IPS DF 4.7 (cell line): ENCODE results near the gene EXOC3.

Source experiments
- DNase-seq: peaks from one replicate; pipeline ENCODE4 v3.0.0-alpha.2; 2013; ENCODE audit warnings: low spot score; ENCODE audit errors: extremely low read depth

Gene EXOC3

GRCh38 chr5:456351-457194 is 13.6 kb downstream of the EXOC3 start:
- DNase-seq: no peak

GRCh38 chr5:457195-457961 is 14.4 kb downstream of the EXOC3 start:
- no peak for DNase-seq

- no peak for DNase-seq
Observed at GRCh38 chr5:458547-459353, 15.8 kb downstream of the EXOC3 start.

- no peak for DNase-seq
Observed at GRCh38 chr5:459562-460272, 16.7 kb downstream of the EXOC3 start.

GRCh38 chr5:460273-460625 is 17.3 kb downstream of the EXOC3 start:
- no peak for DNase-seq

- DNase-seq: no peak
Observed at GRCh38 chr5:462051-462481, 19.1 kb downstream of the EXOC3 start.

- no peak for DNase-seq
Observed at GRCh38 chr5:463301-463700, 20.3 kb downstream of the EXOC3 start.

GRCh38 chr5:463952-464351 is 21.0 kb downstream of the EXOC3 start:
- DNase-seq: no peak

- no peak for DNase-seq
Observed at GRCh38 chr5:464446-464842, 21.5 kb downstream of the EXOC3 start.

GRCh38 chr5:464843-465590 is 22.0 kb downstream of the EXOC3 start:
- no peak for DNase-seq

- no peak for DNase-seq
Observed at GRCh38 chr5:465591-466403, 22.8 kb downstream of the EXOC3 start.

GRCh38 chr5:466661-467310 is 23.8 kb downstream of the EXOC3 start:
- DNase-seq: no peak

GRCh38 chr5:468401-468800 is 25.4 kb downstream of the EXOC3 start:
- no peak for DNase-seq

- no peak for DNase-seq
Observed at GRCh38 chr5:469752-470483, 26.9 kb downstream of the EXOC3 start.

- no peak for DNase-seq
Observed at GRCh38 chr5:470961-471749, 28.2 kb downstream of the EXOC3 start.

- no peak for DNase-seq
Observed at GRCh38 chr5:471750-472058, 28.7 kb downstream of the EXOC3 start.

GRCh38 chr5:472076-472655 is 29.2 kb downstream of the EXOC3 start:
- DNase-seq: no peak
